CD14-positive monocyte (primary cell): ENCODE results near the gene BLOC1S3. TPM values are rescaled to one million over a fixed set of nuclear protein-coding genes. Genes with fewer than 3 reads are reported as not detected.

Experiments used
- DNase-seq, 3 donors: peaks; one replicate each; pipeline ENCODE4 v3.0.0-alpha.2; 2011 to 2022
- H2AFZ ChIP-seq: 2 replicates; pipeline ENCODE4 v1.6.0; 2012; ENCODE audit warnings: mild to moderate bottlenecking, low read depth, low read length, inconsistent platforms; ENCODE audit not compliant: insufficient read depth, poor library complexity, severe bottlenecking
- H3K27ac ChIP-seq, 2 donors: 1 replicate in 1 of 2; 2 replicates in 1 of 2; pipeline ENCODE4 v1.5.1; 2012 to 2013; ENCODE audit warnings: low read length in 2 of 2, control low read depth in 1 of 2, inconsistent platforms in 1 of 2, low read depth in 1 of 2, mild to moderate bottlenecking in 1 of 2
- H3K27me3 ChIP-seq, 2 donors: one replicate each; pipeline versions ENCODE4 v1.6.0 to v1.6.1; 2011 to 2013; ENCODE audit warnings: low read length in 2 of 2; ENCODE audit not compliant: control insufficient read depth in 2 of 2, insufficient read depth in 2 of 2
- H3K36me3 ChIP-seq, 2 donors: replicated peaks in 1 of 2; 1 replicate in 1 of 2; 2 replicates in 1 of 2; pipeline versions ENCODE4 v1.5.1 to v1.6.1; 2012 to 2013; ENCODE audit warnings: low read length in 2 of 2, control low read depth in 1 of 2, inconsistent platforms in 1 of 2, mild to moderate bottlenecking in 1 of 2; ENCODE audit not compliant: insufficient read depth in 2 of 2, control insufficient read depth in 1 of 2
- H3K4me1 ChIP-seq, 2 donors: 1 replicate in 1 of 2; 2 replicates in 1 of 2; pipeline versions ENCODE4 v1.5.1 to v1.6.1; 2012 to 2013; ENCODE audit warnings: low read length in 2 of 2, control low read depth in 1 of 2, inconsistent platforms in 1 of 2, mild to moderate bottlenecking in 1 of 2, moderate library complexity in 1 of 2; ENCODE audit not compliant: insufficient read depth in 2 of 2, control insufficient read depth in 1 of 2
- H3K4me2 ChIP-seq: replicated peaks from 2 replicates; pipeline ENCODE3; 2012; ENCODE audit warnings: low read length, moderate library complexity, mild to moderate bottlenecking; ENCODE audit not compliant: poor library complexity, severe bottlenecking; ENCODE audit errors: extremely low read depth
- H3K4me3 ChIP-seq, 3 experiments: fragments of 200-600 bp in 1 of 3; sonication (generic) in 1 of 3; replicated peaks in 1 of 3; 1 replicate in 2 of 3; 2 replicates in 1 of 3; pipeline ENCODE4 v1.5.1; 2011 to 2013; ENCODE audit warnings: low read length in 3 of 3, mild to moderate bottlenecking in 3 of 3, control low read depth in 2 of 3, low read depth in 2 of 3, inconsistent platforms in 1 of 3, moderate library complexity in 1 of 3
- H3K79me2 ChIP-seq: 2 replicates; pipeline ENCODE4 v1.6.0; 2012; ENCODE audit warnings: mild to moderate bottlenecking, control low read depth, inconsistent platforms, low read length, moderate library complexity; ENCODE audit not compliant: insufficient read depth
- H3K9ac ChIP-seq: 2 replicates; pipeline ENCODE4 v1.6.0; 2017; ENCODE audit warnings: low read length, mild to moderate bottlenecking; ENCODE audit not compliant: insufficient read depth, poor library complexity, severe bottlenecking
- H3K9me3 ChIP-seq, 2 donors: replicated peaks in 1 of 2; 1 replicate in 1 of 2; 2 replicates in 1 of 2; pipeline versions ENCODE4 v1.5.1 to v1.6.1; 2012 to 2013; ENCODE audit warnings: low read length in 2 of 2, control low read depth in 1 of 2; ENCODE audit not compliant: control insufficient read depth in 1 of 2, insufficient read depth in 1 of 2
- H4K20me1 ChIP-seq: 2 replicates; pipeline ENCODE4 v1.6.0; 2012; ENCODE audit warnings: mild to moderate bottlenecking, low read length, control low read depth, moderate library complexity; ENCODE audit not compliant: insufficient read depth
- H3K27ac Mint-ChIP-seq, 7 donors: one replicate each; pipeline ENCODE4 v1.8.0; 2020; ENCODE audit warnings: mild to moderate bottlenecking in 7 of 7, mixed read lengths in 7 of 7, moderate library complexity in 6 of 7, inconsistent platforms in 2 of 7
- H3K27me3 Mint-ChIP-seq, 3 donors: one replicate each; pipeline ENCODE4 v1.8.0; 2021 to 2022; ENCODE audit warnings: low read depth in 3 of 3, mild to moderate bottlenecking in 3 of 3, mixed read lengths in 3 of 3, moderate library complexity in 3 of 3, inconsistent platforms in 1 of 3
- H3K36me3 Mint-ChIP-seq, 2 donors: one replicate each; pipeline ENCODE4 v1.8.0; 2020; ENCODE audit warnings: mixed read lengths in 2 of 2, inconsistent platforms in 1 of 2, mild to moderate bottlenecking in 1 of 2
- H3K4me1 Mint-ChIP-seq: one replicate; pipeline ENCODE4 v1.8.0; 2020; ENCODE audit warnings: mild to moderate bottlenecking, mixed read lengths
- H3K4me3 Mint-ChIP-seq, 2 donors: one replicate each; pipeline ENCODE4 v1.8.0; 2020; ENCODE audit warnings: mild to moderate bottlenecking in 2 of 2, mixed read lengths in 2 of 2, moderate library complexity in 1 of 2
- H3K9me3 Mint-ChIP-seq, 7 donors: one replicate each; pipeline ENCODE4 v1.8.0; 2020 to 2022; ENCODE audit warnings: mixed read lengths in 7 of 7, mild to moderate bottlenecking in 6 of 7, moderate library complexity in 6 of 7, inconsistent platforms in 2 of 7
- CTCF ChIP-seq: fragments of 200-600 bp; IDR thresholded peaks from one replicate; pipeline ENCODE4 v1.8.0; 2022; ENCODE audit warnings: antibody characterized with exemption, mild to moderate bottlenecking
- WGBS: methylation state at CpG from one replicate; pipeline ENCODE4 v1.1.5; 2013; ENCODE audit warnings: missing lambda C conversion rate; ENCODE audit not compliant: insufficient coverage; 5-methylcytosine and 5-hydroxymethylcytosine counted together
- intact Hi-C, 2 donors: fragments of 100-400 bp; cut with micrococcal nuclease; formaldehyde crosslinking; loops; one replicate each; pipeline versions ENCODE4 v1.15.0 to v1.15.1; 2023
- polyA plus RNA-seq, 3 donors: library from polyadenylated mRNA; depleted of rRNA in 1 of 3; unstranded in 2 of 3; stranded (reverse) in 1 of 3; fragments of 300-500 nt in 2 of 3; fragments of >200 nt in 1 of 3; fragmentation: Illumina TruSeq in 2 of 3; gene quantifications; 1 replicate in 2 of 3; 2 replicates in 1 of 3; pipeline ENCODE4 v1.2.3, GENCODE V29; 2012 to 2021

BLOC1S3 gene
- polyA plus RNA-seq, 3 donors = 2.9 to 6.7 (median 4.7) TPM

GRCh38 chr19:45218426-45218825, 39.8 kb downstream of the BLOC1S3 start:
- no peak for DNase-seq
- Mint-ChIP-seq H3K4me1 (peaks cover 10% of the 10 kb centered on the region), H3K36me3 (peaks cover 0 to 2% of the 10 kb centered on the region in 2 donors), H3K27me3 (peaks cover 60 to 67% (median 63%) of the 10 kb centered on the region in 3 donors), H3K9me3 (peaks cover 0 to 6% (median 2%) of the 10 kb centered on the region in 7 donors), H3K27ac (no peak overlapping the region), H3K4me3 (peak overlapping the region in 1 of 2 donors; percentile 61)
- Histone ChIP-seq H3K9ac (no peak overlapping the region), H3K4me2 (no peak overlapping the region), H4K20me1 (no peaks in the 10 kb centered on the region), H3K36me3 (no peaks in the 10 kb centered on the region), H2AFZ (no peak overlapping the region), H3K27ac (no peak overlapping the region), H3K4me1 (peaks cover 4 to 5% of the 10 kb centered on the region in 2 donors), H3K9me3 (no peaks in the 10 kb centered on the region), H3K27me3 (peaks cover 17 to 33% of the 10 kb centered on the region in 2 donors), H3K4me3 (no peak overlapping the region), H3K79me2 (no peaks in the 10 kb centered on the region)
- TF ChIP-seq CTCF = no peak
- WGBS = 72% methylated on average over 4 of the region's 4 CpGs
- intact Hi-C loops = no loop called here

GRCh38 chr19:45218911-45219743, 40.5 kb downstream of the BLOC1S3 start:
- Histone ChIP-seq H3K4me3 (no peak overlapping the region), H3K4me1 (peaks cover 4 to 5% of the 10 kb centered on the region in 2 donors), H3K27me3 (peaks cover 17 to 33% of the 10 kb centered on the region in 2 donors), H4K20me1 (no peaks in the 10 kb centered on the region), H3K4me2 (no peak overlapping the region), H3K9ac (no peak overlapping the region), H3K79me2 (no peaks in the 10 kb centered on the region), H3K27ac (no peak overlapping the region), H3K9me3 (no peaks in the 10 kb centered on the region), H3K36me3 (no peaks in the 10 kb centered on the region), H2AFZ (no peak overlapping the region)
- H3K27me3 Mint-ChIP-seq = peaks cover 56 to 66% (median 58%) of the 10 kb centered on the region in 3 donors
- WGBS = 96% methylated on average over 8 of the region's 18 CpGs
- no peak for TF ChIP-seq CTCF
- peaks cover 0 to 6% (median 2%) of the 10 kb centered on the region in 7 donors for H3K9me3 Mint-ChIP-seq
- peak overlapping the region in 1 of 2 donors; percentile 30 for H3K4me3 Mint-ChIP-seq
- H3K27ac Mint-ChIP-seq = no peak overlapping the region
- peaks cover 10% of the 10 kb centered on the region for H3K4me1 Mint-ChIP-seq
- intact Hi-C loops = no loop called here
- peaks cover 0 to 2% of the 10 kb centered on the region in 2 donors for H3K36me3 Mint-ChIP-seq
- peak in 1 of 3 donors; percentile 7 for DNase-seq
